Measurements from ENCODE around the gene CALHM3.

The CALHM3 gene

GRCh38 chr10:103431902-103432301 lies 47.1 kb downstream of the CALHM3 start:
- DNase-seq (ENCODE audit: insufficient read length, low spot score), result no peak
- TF ChIP-seq POU2F2 (IDR thresholded peaks at IDR 0.05; ENCODE audit: low read depth, low read length), result no peak
- no peak for TF ChIP-seq PAX5 (IDR thresholded peaks at IDR 0.05; ENCODE audit: insufficient read depth, low read length, severe bottlenecking)
- no peak for TF ChIP-seq POLR2A (IDR thresholded peaks at IDR 0.05; ENCODE audit: low read depth, low read length)
- no peak for TF ChIP-seq SPI1 (IDR thresholded peaks at IDR 0.05; ENCODE audit: low read depth, low read length)
- TF ChIP-seq POLR2AphosphoS5 (IDR thresholded peaks at IDR 0.05; ENCODE audit: low read depth, low read length), result no peak
- no peak for TF ChIP-seq TAF1 (IDR thresholded peaks at IDR 0.05; ENCODE audit: low read depth, low read length)
- no peak for FAIRE-seq

- no peak for DNase-seq (ENCODE audit: insufficient read length, low spot score)
- FAIRE-seq, result no peak
- TF ChIP-seq POLR2AphosphoS5 (IDR thresholded peaks at IDR 0.05; ENCODE audit: low read depth, low read length) (no peak), PAX5 (IDR thresholded peaks at IDR 0.05; ENCODE audit: insufficient read depth, low read length, severe bottlenecking) (no peak), TAF1 (IDR thresholded peaks at IDR 0.05; ENCODE audit: low read depth, low read length) (no peak), POLR2A (IDR thresholded peaks at IDR 0.05; ENCODE audit: low read depth, low read length) (no peak), SPI1 (IDR thresholded peaks at IDR 0.05; ENCODE audit: low read depth, low read length) (no peak), POU2F2 (IDR thresholded peaks at IDR 0.05; ENCODE audit: low read depth, low read length) (no peak)
These were observed 49.4 kb downstream of the CALHM3 start for GRCh38 chr10:103429647-103430046.

DNA sequence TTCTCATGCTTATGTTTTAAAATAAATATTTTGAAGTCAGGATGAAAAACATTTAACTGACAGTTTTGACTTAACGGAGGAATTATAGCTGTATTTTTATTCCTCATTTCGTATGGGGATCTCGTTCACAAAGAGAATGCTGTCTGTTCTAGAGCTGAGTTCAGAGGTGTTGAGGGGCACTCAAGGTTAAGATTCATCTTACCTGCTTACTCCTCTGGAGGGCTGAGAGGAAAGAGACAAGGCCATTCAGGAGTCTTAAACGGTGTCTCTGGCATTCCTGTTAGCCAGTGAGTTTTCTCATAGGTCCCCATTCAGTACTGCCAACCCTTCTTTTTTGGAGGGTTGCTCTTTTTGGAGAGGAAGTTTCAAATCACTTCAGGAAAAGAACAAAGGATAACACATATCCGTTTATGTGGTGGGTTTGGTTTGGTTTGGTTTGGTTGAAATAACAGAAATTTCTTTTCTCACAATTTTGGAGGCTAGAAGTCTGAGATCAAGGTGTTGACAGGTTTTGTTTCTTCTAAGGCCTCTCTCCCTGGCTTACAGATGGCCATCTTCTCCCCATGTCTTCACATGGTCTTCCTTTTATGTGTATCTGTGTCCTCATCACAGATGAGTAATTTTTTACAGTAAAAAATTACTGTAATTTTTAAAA lies 49.9 kb downstream of the CALHM3 start:
- FAIRE-seq, result no peak
- DNase-seq (ENCODE audit: insufficient read length, low spot score), result no peak
- TF ChIP-seq POU2F2 (IDR thresholded peaks at IDR 0.05; ENCODE audit: low read depth, low read length) (no peak), POLR2A (IDR thresholded peaks at IDR 0.05; ENCODE audit: low read depth, low read length) (no peak), SPI1 (IDR thresholded peaks at IDR 0.05; ENCODE audit: low read depth, low read length) (no peak), TAF1 (IDR thresholded peaks at IDR 0.05; ENCODE audit: low read depth, low read length) (no peak), PAX5 (IDR thresholded peaks at IDR 0.05; ENCODE audit: insufficient read depth, low read length, severe bottlenecking) (no peak), POLR2AphosphoS5 (IDR thresholded peaks at IDR 0.05; ENCODE audit: low read depth, low read length) (no peak)

- TF ChIP-seq POLR2AphosphoS5 (IDR thresholded peaks at IDR 0.05; ENCODE audit: low read depth, low read length), result no peak
- TF ChIP-seq POU2F2 (IDR thresholded peaks at IDR 0.05; ENCODE audit: low read depth, low read length), result no peak
- TF ChIP-seq PAX5 (IDR thresholded peaks at IDR 0.05; ENCODE audit: insufficient read depth, low read length, severe bottlenecking), result no peak
- TF ChIP-seq SPI1 (IDR thresholded peaks at IDR 0.05; ENCODE audit: low read depth, low read length), result no peak
- TF ChIP-seq POLR2A (IDR thresholded peaks at IDR 0.05; ENCODE audit: low read depth, low read length), result no peak
- TF ChIP-seq TAF1 (IDR thresholded peaks at IDR 0.05; ENCODE audit: low read depth, low read length), result no peak
- DNase-seq (ENCODE audit: insufficient read length, low spot score) (no peak), FAIRE-seq (no peak)
These were observed 51.2 kb downstream of the CALHM3 start for GRCh38 chr10:103427866-103428265.

DNA sequence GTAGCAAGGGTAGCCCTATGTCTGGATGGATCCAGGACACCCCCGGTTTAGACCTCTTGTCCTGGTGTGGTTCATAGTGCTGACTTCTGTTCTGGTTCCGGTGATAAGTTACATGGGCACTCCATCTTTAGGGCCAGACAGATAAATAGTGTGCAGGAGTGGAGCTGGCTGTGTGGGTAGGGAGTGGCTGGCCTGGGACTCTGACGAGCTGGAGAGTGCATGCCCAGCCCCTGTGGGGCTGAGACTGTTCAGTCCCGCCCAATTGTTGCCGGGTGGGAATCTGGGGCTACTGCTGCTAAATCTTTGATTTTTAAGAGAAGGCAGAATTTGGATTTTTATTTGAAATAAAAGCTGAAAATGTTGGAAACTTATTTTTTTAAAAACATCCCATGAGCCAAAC lies 55.3 kb downstream of the CALHM3 start:
- TF ChIP-seq PAX5 (IDR thresholded peaks at IDR 0.05; ENCODE audit: insufficient read depth, low read length, severe bottlenecking) (no peak), TAF1 (IDR thresholded peaks at IDR 0.05; ENCODE audit: low read depth, low read length) (no peak), POU2F2 (IDR thresholded peaks at IDR 0.05; ENCODE audit: low read depth, low read length) (no peak), POLR2AphosphoS5 (IDR thresholded peaks at IDR 0.05; ENCODE audit: low read depth, low read length) (no peak), SPI1 (IDR thresholded peaks at IDR 0.05; ENCODE audit: low read depth, low read length) (no peak), POLR2A (IDR thresholded peaks at IDR 0.05; ENCODE audit: low read depth, low read length) (no peak)
- FAIRE-seq (no peak), DNase-seq (ENCODE audit: insufficient read length, low spot score) (no peak)

All from GM12891 (cell line).